Ecto neural progenitor cell (in vitro differentiated cells): Measurements from ENCODE around the gene TTC6.

Source experiments
- DNase-seq: peaks from one replicate; pipeline ENCODE4 v3.0.0-alpha.2; 2018; ENCODE audit warnings: low spot score

TTC6 gene

DNA sequence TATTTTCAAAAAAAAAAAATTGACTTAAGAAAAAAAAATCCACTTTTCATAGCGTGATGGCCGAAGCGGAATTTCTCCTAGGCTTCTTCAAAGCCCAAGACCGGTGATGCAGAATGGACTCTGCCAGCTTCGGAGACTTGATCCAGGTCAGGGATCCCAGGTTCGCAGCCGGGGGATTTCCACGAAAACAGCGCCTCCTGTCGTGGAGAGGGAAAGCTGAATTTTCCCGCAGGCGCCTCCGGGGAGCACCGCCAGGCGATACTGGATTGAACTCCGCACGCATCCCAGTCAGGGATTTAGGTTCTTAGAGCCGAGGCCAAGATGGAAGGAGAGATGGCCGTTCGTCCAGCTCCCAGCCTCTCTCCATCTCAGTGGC lies 2.1 kb downstream of the TTC6 start:
- DNase-seq: peak; percentile 80

- DNase-seq: no peak
Observed at GRCh38 chr14:37597914-37598746, 2.7 kb downstream of the TTC6 start.

GRCh38 chr14:37598747-37599506 lies 3.5 kb downstream of the TTC6 start:
- DNase-seq: peak; percentile 64

DNA sequence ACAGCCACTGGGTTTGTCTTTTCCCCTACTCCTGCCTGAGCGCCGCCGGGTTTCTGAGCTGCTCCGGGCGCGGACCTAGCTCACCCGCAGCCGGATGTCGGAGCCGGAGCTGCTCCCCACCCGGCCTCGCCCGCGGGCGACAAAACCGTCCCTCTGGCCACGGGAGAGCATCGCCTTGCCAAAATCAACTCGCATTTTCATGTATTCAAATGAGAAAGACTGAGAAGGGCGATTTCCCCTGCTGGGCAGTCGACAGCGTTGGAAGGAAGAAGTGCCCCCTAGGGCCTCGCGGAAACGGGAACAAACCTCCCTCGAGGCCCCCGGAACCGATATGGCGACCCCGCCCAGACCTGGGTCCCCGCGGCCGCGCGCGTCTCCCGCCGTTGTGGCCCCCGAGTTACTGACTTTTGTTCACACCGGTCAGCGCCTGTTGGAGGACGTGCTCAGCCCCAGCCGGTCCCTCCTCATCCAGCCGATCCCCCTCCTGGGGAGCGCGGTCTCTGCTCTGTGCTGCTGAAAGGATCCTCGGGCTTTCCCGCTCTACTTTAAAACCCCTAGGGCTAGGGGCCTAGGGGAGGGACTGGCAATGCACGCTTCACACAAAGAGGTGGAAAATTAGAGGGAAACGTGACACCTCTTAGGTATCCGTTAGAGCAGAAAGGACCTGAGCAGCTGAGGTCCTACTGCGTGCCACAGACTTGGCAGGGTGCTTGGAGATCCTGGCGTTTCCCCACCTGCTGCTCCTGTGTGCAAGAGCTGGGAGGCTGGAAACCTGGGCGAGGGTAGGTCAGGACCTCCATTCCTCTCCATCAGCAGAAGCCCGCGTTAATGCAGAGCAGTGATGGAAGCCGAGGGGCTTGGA lies 4.3 kb downstream of the TTC6 start:
- peak; percentile 71 for DNase-seq

- no peak for DNase-seq
Observed at GRCh38 chr14:37600880-37601741, 5.7 kb downstream of the TTC6 start.

DNA sequence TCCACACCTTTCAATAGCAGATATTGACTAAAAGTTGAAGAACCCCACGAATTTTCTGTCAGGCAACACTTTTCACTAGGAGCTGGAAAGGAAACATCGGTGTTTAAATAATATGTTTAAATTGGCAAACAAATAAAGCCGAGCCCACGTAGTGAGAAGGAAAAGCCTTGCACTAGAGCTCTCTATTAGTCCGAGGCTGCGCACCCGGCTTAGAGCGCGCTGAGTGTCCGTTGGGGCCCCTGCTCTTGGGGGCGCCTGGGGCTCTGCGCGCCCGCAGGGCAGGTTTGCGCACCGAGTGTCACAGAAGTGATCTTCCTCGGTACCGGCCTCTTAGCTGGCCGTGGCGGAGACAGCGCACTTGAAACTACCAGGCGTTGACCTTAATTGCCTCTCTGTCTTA lies 6.4 kb downstream of the TTC6 start:
- DNase-seq: no peak

DNA sequence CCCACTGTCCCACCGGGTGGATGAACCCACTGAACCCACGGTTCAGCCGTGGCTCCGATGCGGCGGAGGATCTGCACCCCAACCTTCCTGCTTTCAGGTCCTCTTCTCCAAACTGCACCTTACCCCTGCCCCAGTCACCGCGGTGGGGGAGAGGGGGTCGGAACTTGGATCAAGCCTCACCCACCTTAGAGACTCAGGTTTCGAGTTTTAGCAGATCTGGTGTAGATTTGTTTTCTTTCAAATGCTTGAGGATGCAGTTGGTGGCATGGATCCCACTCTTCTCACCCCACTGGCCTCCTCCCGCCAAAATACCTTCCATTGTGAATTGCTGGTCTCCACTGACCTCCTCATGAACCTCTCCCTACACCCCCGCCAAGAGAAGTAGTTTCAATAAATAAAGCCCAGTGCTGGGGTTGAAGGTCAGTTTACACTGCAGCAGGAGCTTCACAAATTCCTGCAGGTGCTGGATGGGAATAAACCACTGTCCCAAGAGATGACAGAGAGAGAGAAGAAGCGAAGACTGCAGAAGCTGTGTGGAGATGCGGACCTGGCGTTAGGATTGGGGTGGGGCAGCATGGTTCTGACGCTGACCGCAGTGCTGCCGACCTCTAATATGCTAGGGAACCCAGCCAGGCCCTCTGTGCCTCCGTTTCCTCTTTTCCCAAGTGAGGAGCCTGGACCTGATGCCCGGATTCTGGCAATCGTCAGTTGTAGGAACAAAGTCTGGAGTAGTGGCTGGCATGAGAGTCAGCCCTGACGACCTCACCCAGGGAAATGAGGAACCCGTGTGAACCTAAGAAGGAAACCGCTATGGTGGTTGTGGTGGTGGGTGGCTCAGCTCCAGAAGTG lies 7.4 kb downstream of the TTC6 start:
- no peak for DNase-seq

DNA sequence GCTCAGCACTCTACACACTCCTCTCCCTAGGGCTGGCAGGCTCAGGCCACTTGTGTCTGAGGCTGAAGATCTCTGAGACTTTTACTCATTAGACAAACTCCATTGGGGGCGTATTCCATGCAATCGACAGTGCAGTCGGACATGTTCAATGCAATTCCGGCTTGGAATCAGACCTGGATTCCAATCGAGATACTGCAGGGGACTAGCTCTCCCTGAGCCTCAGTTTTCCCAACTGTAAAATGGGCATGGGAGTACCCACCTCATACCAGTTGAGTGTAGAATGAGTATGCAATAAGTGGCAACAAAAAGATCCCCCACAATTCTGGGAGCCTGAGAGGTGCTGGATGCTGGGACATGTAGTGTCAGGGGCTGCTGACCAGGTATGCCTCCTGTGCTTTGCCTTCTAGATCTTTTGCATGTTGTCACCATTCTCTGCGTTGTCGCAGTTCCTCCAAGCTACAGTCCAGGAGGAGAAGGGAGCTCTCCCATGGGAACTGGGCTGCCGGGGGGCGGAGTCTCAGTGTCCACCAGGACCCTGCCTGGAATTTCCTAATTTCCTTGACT lies 8.3 kb downstream of the TTC6 start:
- DNase-seq: no peak

DNA sequence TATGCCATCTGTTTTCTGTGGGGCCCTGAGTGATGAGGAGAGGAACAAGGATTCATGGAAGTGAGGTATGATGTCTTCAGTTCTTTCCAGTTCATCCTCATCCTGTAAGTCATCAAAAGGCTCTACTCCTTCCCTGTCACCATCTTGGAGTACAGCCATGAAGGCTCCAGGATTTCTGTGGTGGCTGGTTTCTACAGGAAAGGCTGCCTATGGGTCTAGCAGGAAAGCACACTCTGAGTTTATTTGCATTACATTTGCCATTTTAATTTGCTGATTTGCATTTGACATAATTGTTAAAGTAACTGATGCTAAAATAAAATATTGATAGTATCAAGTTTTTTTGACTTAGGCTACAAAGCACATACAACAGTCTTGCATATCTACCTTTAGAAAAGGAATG lies 11.2 kb downstream of the TTC6 start:
- DNase-seq: no peak

DNA sequence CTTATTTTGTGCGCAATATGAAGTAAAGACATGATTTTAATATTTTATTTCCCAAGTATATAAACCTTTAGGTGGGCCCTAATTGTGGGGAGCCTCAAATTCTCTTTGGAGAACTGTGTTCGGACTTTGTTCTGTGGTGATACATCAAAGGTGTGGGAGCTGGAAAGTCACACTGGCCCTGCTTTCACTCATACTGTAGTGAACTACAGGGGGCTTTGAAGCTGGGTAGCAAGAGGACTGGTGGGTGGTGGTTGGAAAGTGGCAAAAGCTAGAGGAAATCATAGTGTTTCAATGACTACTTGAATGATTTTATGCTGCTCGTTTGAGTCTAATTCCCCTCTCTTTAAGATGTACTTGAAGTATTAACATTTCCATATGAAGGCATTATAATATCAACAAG lies 13.2 kb downstream of the TTC6 start:
- DNase-seq: no peak

- no peak for DNase-seq
Observed at GRCh38 chr14:37610945-37611523, 15.6 kb downstream of the TTC6 start.

DNA sequence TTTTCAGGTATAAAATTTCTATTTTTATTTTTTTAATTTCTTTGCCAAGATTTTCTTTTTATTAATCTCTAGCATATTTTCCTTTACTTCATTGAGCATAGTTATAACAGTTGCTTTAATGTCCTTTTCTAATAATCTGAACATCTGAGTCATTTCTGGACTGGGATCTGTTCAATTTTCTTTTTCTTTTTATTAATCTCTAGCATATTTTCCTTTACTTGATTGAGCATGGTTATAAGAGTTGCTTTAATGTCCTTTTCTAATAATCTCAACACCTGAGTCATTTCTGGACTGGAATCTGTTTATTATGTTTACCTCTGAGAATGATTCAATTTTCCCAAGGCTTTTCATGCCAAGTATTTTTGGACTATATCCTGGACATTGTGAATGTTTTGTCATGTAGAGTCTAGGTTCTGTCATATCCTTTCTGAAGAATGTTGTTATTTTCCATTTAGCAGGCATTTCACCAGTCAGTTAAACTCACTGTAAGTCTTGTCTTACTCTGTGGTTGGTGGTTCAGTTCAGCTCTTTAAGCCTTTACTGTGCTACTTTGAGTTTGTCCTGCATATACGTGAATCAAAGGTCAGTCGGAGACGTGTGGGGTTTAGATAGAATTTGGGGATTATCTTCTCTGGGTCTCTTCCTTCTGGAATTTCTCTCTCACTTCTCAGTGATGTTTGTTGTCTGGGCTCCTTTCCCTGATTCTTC lies 20.3 kb downstream of the TTC6 start:
- DNase-seq: no peak

DNA sequence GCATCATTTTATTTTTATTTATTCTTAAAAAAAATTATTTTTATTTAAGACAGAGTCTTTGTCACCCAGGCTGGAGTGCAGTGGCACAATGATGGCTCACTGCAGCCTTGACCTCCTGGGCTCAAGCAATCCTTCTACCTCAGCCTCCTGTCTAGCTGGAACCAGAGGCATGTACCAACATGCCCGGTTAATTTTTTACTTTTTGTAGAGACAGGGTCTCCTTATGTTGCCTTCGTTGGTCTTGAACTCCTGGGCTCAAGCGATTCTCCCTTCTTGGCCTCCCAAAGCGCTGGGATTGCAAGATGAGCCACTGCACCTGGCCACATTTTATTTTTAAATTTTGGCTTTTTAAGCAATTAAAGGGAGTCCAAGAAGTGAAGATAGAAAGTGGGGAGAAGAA lies 21.4 kb downstream of the TTC6 start:
- no peak for DNase-seq

- DNase-seq: no peak
Observed at GRCh38 chr14:37617864-37618365, 22.5 kb downstream of the TTC6 start.

DNA sequence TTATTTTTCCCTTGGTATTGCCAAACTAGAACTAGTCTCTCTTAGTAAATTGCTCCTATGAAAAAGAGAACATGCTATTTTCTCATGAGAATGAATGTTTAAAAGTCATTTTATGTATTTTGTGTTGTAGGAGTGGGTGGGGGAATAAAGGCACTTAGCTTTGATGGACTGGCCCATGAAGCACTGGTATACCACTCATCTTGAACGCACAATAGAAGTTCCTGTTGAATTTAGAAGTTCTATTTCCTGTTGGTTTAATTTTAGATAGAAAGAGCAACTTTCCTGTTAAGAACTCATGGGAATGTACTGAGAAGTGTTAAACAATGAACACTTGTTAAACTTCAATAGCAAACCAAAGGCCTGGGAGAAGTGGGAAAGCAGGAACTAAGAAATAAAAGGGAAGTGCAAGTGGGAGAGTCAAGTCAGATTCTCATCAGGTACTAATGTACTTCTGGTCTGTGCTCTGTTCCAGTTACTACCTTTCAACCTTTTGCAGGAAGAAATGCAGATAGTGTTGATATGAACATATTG lies 23.1 kb downstream of the TTC6 start:
- no peak for DNase-seq

- no peak for DNase-seq
Observed at GRCh38 chr14:37620856-37621255, 25.4 kb downstream of the TTC6 start.

- peak; percentile 72 for DNase-seq
Observed at GRCh38 chr14:37622231-37622923, 26.9 kb downstream of the TTC6 start.

DNA sequence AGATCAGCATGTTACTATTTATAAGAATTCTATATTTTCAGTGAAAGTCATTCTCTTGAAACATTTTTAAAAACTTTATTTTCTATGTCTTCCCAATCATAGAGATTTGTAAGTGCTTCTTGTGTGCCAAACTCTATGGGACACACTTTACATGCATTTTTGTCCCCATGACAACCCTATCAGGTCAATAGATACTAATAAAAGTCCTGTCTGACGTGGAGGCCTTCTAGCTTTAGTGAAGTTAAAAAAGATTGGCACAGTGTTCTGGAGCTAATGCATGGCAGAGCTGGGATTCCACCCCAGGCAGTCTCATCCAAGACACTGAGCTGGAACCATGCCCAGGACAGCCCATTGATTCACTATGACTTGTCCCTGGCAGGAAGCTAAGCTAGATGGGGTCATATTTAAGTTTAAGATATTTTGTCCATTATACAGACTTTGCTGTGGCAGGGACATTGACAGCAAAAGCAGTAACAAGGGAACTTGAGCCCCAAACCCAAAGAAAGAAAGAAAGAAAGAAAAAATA lies 28.1 kb downstream of the TTC6 start:
- DNase-seq: no peak
